NCI-H1105 (cell line): ENCODE measurements around the gene EMP2.
"Not testable (repeated sequence)": the region's sequence is repeated elsewhere in the genome, so short reads cannot be mapped to it uniquely, and the experiment has no call there.

Experiments used
- DNase-seq: peaks from one replicate; lab custom pipeline; 2025; lab: John Stamatoyannopoulos, UW

The EMP2 gene

DNA sequence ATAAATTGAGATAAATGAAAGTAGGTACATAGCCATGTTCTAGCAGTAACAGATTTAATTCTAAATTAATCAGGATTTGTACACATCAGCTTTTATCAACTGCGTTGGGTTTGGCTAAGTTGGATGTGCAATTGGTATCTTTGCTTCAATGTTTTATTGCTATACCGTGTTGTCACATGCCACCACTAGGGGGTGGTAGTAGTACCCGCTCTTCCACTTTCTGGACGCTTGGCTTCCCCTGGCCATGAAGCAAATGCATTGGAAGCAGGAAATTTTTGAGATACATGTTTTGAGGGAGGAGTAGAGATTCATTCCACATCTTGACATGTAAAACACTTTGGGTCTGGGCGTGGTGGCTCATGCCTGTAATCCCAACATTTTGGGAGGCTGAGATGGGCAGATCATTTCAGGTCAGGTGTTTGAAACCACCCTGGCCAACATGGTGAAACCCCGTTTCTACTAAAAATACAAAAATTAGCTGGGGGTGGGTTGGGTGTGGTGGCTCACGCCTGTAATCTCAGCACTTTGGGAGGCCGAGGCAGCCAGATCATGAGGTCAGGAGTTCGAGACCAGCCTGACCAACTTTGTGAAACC is 58.6 kb downstream of the EMP2 start:
- peak; percentile 45 for DNase-seq

GRCh38 chr16:10520869-10521578 is 59.4 kb downstream of the EMP2 start:
- DNase-seq: no peak

GRCh38 chr16:10519929-10520868 is 60.2 kb downstream of the EMP2 start:
- DNase-seq: no peak

DNA sequence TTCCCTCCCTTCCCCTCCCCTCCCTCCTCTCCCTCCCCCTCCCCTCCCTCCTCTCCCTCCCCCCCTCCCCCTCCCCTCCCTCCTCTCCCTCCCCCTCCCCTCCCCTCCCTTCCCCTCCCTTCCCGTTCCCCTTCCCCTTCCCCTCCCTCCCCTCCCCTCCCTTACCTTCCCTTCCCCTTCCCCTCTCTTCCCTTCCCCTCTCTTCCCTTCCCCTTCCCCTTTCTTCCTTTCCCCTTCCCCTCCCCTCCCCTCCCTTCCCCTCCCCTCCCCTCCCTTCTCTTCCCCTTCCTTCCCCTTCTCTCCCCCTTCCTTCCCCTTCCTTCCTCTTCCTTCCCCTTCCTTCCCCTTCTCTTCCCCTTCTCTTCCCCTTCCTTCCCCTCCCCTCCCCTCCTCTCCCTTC is 61.1 kb downstream of the EMP2 start:
- DNase-seq: no peak

GRCh38 chr16:10518479-10519041 is 61.8 kb downstream of the EMP2 start:
- DNase-seq: no peak

- no peak for DNase-seq
These were observed 62.5 kb downstream of the EMP2 start for GRCh38 chr16:10517868-10518267.

GRCh38 chr16:10514369-10515055 is 65.9 kb downstream of the EMP2 start:
- peak; percentile 14 for DNase-seq

DNA sequence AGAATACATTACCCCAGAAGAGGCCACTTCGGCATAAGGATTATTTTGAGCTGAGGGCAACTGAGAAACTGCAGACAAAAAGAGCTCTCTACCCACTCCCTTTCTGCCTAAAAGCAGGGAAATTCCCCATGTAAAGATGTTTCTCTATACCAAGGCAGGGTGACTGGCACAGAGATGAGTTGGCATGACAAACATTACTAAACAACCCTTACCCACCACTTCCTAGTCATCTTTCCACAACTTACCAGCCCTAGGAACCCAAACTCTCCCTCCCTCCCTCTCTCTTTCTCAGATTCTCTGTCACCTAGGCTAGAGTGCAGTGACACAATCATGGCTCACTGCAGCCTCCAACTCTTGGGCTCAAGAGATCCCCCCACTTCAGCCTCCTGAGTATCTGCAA is 68.6 kb downstream of the EMP2 start:
- DNase-seq: no peak

GRCh38 chr16:10510279-10510678 is 70.1 kb downstream of the EMP2 start:
- DNase-seq: no peak

GRCh38 chr16:10509534-10510025 is 70.8 kb downstream of the EMP2 start:
- peak; percentile 68 for DNase-seq

- not testable (repeated sequence) for DNase-seq
These were observed 75.1 kb downstream of the EMP2 start for GRCh38 chr16:10505286-10505685.

DNA sequence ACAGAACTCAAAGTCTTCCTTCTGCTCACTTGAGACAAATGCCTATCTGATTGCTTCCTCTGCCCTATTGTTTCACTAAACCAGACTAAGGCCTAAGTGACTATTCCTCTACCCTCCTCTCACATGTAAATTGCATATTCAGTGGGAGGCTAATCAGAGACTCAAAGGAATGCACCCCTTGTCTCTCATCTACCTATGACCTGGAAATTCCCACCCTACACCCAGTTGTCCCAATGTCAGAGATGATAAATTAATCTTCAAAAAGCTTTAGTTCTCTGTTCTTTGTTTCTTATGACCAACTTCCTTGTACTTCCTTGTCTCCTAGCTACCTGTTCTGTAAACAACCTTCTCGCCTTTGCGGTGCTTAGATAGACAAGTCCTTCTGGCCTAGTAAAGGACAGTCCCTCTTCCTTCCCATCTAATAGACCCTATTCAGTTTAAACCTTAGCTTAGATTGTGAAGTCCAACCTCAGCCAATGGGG is 76.0 kb downstream of the EMP2 start:
- DNase-seq: no peak

DNA sequence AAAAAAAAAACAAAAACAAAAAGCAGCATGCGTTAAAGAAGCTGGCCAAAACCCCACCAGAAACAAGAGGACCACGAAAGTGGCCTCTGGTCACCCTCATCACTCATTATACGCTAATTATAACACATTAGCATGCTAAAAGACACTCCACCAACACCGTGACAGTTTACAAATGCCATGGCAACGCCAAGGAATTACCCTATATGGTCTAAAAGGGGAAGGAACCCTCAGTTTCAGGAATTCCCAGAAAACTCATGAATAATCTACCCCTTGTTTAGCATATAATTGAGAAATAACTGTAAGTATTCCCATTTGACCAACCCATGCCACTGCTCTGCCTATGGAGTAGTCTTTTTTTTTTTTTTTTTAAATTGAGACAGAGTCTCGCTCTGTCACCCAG is 77.6 kb downstream of the EMP2 start:
- no peak for DNase-seq

GRCh38 chr16:10501016-10501607 is 79.3 kb downstream of the EMP2 start:
- DNase-seq: no peak

- DNase-seq: no peak
These were observed 79.8 kb downstream of the EMP2 start for GRCh38 chr16:10500582-10500981.

GRCh38 chr16:10497132-10498101 is 83.0 kb downstream of the EMP2 start:
- no peak for DNase-seq

GRCh38 chr16:10495031-10495345 is 85.4 kb downstream of the EMP2 start:
- DNase-seq: no peak

DNA sequence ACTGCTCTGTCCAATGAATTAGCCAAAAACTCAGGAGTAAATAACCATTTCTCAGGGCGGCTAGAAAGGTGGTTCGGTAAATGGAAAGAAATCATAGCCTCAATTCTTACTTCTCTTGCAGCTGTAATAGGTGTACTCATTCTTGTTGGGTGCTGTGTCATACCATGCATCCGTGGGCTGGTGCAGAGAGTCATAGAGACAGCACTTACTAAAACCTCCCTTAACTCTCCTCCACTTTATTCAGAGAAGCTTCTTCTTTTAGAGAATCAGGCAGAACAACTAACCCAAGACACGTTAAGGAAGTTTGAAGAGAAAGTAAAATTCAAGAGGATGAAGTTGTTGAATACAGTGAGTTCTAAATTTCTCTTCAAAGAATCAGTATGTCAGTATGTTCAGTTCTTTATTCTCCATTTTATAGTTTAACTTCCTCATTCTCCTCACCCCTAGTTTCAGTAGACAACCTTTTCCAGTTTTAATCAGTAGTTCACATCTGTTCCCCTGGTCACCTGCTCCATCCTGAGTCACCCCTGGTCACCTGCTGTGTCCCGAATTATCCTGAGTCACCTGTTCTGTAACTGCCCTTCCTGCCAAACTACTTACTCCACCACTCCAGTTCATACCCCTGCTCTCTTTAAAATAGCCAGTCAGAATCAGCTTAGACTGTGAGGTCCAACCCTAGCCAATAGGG is 85.9 kb downstream of the EMP2 start:
- DNase-seq: no peak

DNA sequence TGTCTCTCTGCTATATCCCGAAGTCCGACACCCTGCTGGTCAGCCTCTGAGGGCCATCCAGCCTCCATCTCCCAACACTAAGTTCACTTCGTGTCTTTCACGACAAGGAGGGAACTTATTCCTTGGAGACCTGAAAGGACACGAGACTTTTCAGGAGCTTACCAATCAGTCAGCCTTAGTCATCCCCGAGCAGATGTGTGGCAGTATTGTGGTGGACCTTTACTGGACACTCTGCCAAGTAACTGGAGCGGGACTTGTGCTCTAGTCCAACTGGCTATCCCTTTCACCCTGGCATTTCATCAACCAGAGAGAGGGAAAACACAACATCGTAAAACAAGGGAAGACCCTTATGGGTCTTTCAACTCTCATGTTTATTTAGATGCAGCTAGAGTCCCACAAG is 87.1 kb downstream of the EMP2 start:
- no peak for DNase-seq

DNA sequence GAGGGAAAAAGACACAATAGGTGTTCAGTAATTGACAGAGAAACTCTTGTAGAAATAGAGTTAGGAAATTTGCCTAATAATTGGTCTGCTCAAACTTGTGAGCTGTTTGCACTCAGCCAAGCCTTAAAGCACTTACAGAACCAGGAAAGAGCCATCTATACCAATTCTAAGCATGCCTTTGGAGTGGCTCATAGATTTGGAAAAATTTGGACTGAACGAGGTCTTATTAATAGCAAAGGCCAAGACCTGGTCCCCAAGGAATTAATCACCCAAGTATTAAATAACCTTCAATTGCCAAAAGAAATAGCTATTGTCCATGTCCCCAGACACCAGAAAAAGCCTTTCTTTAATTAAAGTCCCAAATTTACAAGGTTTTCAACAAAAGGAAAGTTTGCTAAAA is 90.3 kb downstream of the EMP2 start:
- no peak for DNase-seq
